ENCODE results near the gene SLC25A41. TPM values are rescaled to one million over a fixed set of nuclear protein-coding genes. Genes with fewer than 3 reads are reported as not detected.

SLC25A41 gene
- total and polyA plus RNA-seq, 9 of the 15 experiments (the other 6 are each of a cell fraction or from before 2014, with no cell fraction given), result 0.08 to 4.2 (median 1.6) TPM

DNA sequence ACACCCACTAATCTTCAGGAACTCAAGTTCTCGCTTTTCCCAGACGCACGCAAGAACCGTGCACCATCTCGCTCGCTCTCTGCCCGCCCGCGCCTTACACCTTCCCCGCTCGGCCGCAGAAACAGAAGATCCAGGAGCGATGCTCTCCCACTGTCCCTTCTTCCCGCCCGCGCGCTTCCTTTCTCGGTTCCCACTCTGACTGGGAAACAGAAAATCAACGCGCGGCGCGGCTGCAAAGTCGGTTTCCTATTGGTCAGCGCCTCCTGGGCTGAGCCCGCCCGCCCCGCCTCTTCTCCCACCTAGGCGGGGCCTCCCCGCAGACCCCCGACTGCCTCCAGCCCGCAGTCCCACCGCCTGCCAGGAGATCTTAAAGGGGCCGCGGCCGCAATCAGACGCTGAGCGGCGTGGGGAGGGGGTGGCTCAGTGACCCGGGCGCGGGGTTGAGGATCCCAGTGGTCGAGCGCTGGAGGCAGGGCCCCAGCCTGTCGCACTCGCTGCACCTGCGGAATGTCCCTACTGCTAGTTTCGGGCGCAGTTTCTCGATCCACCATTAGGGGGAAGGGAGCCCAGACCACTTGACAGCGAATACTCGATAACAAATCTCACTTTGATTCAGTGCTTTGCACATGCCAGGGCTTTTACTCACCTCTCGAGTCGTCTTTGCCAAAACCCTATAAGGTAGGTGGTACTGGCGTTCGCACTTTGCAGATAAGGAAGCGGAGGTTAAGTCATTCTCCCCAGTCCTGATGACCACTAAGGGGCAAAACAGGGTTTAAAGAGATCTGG lies 26.7 kb upstream of the SLC25A41 start (continued):
- TF ChIP-seq CCAR2 (IDR thresholded peaks at IDR 0.05; ENCODE audit: low read depth, low read length), result 0 out of 2 replicates have a peak, but pooled peaks have one; percentile 53
- no peak; the same call in 1 of the 2 replicates for TF ChIP-seq ZEB2 (IDR thresholded peaks at IDR 0.05)
- no peak for TF ChIP-seq JUNB (CRISPR knock-in tag; conservative IDR thresholded peaks at IDR 0.05)
- no peak; the same call in 1 of the 2 replicates for TF ChIP-seq CBFA2T3 (IDR thresholded peaks at IDR 0.05)
- no peak for TF ChIP-seq RUNX1 (IDR thresholded peaks at IDR 0.05; ENCODE audit: low read depth)
- no peak for TF ChIP-seq POLR3A (IDR thresholded peaks at IDR 0.05; ENCODE audit: borderline replicate concordance, extremely low read depth, insufficient read depth, insufficient read length)
- TF ChIP-seq IRF2 (CRISPR knock-in tag; IDR thresholded peaks at IDR 0.05), result no peak
- TF ChIP-seq, protein P1, sequence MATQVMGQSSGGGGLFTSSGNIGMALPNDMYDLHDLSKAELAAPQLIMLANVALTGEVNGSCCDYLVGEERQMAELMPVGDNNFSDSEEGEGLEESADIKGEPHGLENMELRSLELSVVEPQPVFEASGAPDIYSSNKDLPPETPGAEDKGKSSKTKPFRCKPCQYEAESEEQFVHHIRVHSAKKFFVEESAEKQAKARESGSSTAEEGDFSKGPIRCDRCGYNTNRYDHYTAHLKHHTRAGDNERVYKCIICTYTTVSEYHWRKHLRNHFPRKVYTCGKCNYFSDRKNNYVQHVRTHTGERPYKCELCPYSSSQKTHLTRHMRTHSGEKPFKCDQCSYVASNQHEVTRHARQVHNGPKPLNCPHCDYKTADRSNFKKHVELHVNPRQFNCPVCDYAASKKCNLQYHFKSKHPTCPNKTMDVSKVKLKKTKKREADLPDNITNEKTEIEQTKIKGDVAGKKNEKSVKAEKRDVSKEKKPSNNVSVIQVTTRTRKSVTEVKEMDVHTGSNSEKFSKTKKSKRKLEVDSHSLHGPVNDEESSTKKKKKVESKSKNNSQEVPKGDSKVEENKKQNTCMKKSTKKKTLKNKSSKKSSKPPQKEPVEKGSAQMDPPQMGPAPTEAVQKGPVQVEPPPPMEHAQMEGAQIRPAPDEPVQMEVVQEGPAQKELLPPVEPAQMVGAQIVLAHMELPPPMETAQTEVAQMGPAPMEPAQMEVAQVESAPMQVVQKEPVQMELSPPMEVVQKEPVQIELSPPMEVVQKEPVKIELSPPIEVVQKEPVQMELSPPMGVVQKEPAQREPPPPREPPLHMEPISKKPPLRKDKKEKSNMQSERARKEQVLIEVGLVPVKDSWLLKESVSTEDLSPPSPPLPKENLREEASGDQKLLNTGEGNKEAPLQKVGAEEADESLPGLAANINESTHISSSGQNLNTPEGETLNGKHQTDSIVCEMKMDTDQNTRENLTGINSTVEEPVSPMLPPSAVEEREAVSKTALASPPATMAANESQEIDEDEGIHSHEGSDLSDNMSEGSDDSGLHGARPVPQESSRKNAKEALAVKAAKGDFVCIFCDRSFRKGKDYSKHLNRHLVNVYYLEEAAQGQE (IDR thresholded peaks at IDR 0.05; ENCODE audit: borderline replicate concordance), result peak; percentile 14; the same call in 1 of the 2 replicates
- TF ChIP-seq, protein P1 (CRISPR knock-in tag; IDR thresholded peaks at IDR 0.05; ENCODE audit: low read depth), result no peak
- no peak for TF ChIP-seq CSDE1 (IDR thresholded peaks at IDR 0.05)
- TF ChIP-seq FOS (IDR thresholded peaks at IDR 0.05; ENCODE audit: extremely low read depth, insufficient read length), result no peak
- no peak for TF ChIP-seq HNRNPK (IDR thresholded peaks at IDR 0.05; ENCODE audit: low read depth, low read length, poor library complexity, severe bottlenecking)
- TF ChIP-seq KLF6 (CRISPR knock-in tag; IDR thresholded peaks at IDR 0.05; ENCODE audit: borderline replicate concordance), result no peak
- TF ChIP-seq, protein P2, sequence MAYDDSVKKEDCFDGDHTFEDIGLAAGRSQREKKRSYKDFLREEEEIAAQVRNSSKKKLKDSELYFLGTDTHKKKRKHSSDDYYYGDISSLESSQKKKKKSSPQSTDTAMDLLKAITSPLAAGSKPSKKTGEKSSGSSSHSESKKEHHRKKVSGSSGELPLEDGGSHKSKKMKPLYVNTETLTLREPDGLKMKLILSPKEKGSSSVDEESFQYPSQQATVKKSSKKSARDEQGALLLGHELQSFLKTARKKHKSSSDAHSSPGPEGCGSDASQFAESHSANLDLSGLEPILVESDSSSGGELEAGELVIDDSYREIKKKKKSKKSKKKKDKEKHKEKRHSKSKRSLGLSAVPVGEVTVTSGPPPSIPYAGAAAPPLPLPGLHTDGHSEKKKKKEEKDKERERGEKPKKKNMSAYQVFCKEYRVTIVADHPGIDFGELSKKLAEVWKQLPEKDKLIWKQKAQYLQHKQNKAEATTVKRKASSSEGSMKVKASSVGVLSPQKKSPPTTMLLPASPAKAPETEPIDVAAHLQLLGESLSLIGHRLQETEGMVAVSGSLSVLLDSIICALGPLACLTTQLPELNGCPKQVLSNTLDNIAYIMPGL (CRISPR knock-in tag; IDR thresholded peaks at IDR 0.05), result no peak
- TF ChIP-seq ELF2 (CRISPR knock-in tag; IDR thresholded peaks at IDR 0.05), result no peak
- TF ChIP-seq, protein P3, sequence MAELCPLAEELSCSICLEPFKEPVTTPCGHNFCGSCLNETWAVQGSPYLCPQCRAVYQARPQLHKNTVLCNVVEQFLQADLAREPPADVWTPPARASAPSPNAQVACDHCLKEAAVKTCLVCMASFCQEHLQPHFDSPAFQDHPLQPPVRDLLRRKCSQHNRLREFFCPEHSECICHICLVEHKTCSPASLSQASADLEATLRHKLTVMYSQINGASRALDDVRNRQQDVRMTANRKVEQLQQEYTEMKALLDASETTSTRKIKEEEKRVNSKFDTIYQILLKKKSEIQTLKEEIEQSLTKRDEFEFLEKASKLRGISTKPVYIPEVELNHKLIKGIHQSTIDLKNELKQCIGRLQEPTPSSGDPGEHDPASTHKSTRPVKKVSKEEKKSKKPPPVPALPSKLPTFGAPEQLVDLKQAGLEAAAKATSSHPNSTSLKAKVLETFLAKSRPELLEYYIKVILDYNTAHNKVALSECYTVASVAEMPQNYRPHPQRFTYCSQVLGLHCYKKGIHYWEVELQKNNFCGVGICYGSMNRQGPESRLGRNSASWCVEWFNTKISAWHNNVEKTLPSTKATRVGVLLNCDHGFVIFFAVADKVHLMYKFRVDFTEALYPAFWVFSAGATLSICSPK (IDR thresholded peaks at IDR 0.05; ENCODE audit: borderline replicate concordance), result no peak
- TF ChIP-seq EHMT2 (IDR thresholded peaks at IDR 0.05), result no peak
- TF ChIP-seq CHD2 (IDR thresholded peaks at IDR 0.05; ENCODE audit: low read depth, low read length), result no peak; the same call in 1 of the 2 replicates
